Measurements from ENCODE around the gene PLCL1. TPM values are rescaled to one million over a fixed set of nuclear protein-coding genes. Genes with fewer than 3 reads are reported as not detected.

The PLCL1 gene
- total RNA-seq, 1 experiment from 2014 or later: 0.07 TPM

DNA sequence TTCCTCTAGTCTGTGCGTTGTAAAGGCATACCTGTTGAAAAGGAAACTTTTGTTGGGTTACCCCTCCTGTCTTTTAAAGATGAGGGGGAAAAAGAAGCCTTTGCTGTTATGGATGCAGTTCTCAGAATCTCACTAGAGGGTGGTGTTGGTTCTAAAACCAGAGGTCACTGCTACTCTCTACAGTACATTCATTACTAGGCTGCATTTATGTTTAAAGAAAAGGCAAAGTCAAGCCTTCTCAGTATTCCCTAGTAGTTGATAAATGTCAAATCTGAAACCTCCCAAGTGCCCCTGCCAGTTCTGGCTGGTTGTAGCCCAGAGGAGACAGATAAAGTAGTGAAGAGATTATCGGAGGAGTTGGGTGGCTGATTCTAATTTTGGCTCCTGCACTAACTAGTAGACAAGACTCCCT lies 1.4 kb upstream of the PLCL1 start:
- no peak for DNase-seq (ENCODE audit: low spot score)
- Mint-ChIP-seq H3K27me3 (ENCODE audit: low read depth) (peaks cover 56% of the 10 kb centered on the region), H3K27ac (no peak overlapping the region), H3K4me3 (no peak overlapping the region; the same call in 1 of the 2 replicates), H3K9me3 (no peaks in the 10 kb centered on the region), H3K4me1 (peaks cover 14% of the 10 kb centered on the region), H3K36me3 (no peaks in the 10 kb centered on the region)
- ChIA-PET POLR2A (no interaction called here), CTCF (no interaction called here)
- ATAC-seq: peak; percentile 46
- TF ChIP-seq, protein P1, sequence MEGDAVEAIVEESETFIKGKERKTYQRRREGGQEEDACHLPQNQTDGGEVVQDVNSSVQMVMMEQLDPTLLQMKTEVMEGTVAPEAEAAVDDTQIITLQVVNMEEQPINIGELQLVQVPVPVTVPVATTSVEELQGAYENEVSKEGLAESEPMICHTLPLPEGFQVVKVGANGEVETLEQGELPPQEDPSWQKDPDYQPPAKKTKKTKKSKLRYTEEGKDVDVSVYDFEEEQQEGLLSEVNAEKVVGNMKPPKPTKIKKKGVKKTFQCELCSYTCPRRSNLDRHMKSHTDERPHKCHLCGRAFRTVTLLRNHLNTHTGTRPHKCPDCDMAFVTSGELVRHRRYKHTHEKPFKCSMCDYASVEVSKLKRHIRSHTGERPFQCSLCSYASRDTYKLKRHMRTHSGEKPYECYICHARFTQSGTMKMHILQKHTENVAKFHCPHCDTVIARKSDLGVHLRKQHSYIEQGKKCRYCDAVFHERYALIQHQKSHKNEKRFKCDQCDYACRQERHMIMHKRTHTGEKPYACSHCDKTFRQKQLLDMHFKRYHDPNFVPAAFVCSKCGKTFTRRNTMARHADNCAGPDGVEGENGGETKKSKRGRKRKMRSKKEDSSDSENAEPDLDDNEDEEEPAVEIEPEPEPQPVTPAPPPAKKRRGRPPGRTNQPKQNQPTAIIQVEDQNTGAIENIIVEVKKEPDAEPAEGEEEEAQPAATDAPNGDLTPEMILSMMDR (IDR thresholded peaks at IDR 0.05): peak; percentile 4; the same call in 1 of the 2 replicates
- no peak for TF ChIP-seq ZNF425 (CRISPR knock-in tag; conservative IDR thresholded peaks at IDR 0.05)

DNA sequence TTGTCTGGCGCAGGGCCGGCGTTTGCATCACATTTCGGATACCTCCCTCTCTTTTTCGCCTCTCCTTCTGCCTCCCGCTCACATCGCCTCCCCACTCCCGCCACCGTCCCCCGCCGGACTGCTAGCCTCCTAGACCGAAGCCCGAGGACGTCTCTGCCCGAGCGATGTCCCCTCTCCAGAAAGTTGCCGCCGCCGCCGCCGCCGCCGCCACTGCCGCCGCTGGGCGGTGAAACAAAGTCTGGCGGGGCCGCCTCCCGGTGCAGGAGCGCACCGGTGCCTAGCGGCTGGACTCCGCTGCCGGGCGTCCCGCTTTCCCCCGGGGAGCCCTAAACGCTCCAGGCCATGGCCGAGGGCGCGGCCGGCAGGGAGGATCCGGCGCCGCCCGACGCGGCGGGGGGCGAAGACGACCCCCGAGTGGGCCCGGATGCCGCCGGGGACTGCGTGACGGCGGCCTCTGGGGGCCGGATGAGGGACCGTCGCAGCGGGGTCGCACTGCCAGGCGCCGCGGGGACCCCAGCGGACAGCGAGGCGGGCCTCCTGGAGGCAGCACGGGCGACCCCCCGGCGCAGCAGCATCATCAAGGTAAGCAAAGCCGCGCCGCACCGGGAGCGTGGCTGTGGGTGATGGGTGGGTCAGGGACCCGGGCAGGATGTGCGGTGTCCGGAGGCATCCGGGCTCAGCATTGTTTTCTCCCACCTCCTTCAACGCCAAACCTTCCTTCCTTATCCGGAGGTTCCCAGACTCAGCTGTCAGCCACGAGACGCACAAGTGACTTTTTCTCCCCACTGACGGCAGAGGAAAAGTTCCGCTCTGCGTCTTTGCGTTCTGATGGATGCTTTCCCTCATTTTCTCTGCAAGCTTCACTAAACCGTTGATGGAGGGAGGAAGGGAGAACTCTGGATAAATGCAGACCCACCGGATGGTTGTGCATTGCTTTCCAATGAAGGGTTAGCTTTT lies 643 bp downstream of the PLCL1 start:
- ChIA-PET POLR2A (interaction anchor here (0.6 kb wide), 1 partner anchor 493 kb away, joined by 3 read pairs; no protein-coding TSS in a partner anchor), CTCF (interaction anchor here (1.0 to 1.5 kb wide), 6 partner anchors 8 to 492 kb away, joined by 3 to 4 read pairs (median 3); no protein-coding TSS in a partner anchor)
- peaks cover 65% of the 10 kb centered on the region for H3K27me3 Mint-ChIP-seq (ENCODE audit: low read depth)
- no peaks in the 10 kb centered on the region for H3K9me3 Mint-ChIP-seq
- H3K4me3 Mint-ChIP-seq: peak overlapping the region; percentile 77
- H3K27ac Mint-ChIP-seq: no peak overlapping the region
- H3K36me3 Mint-ChIP-seq: no peaks in the 10 kb centered on the region
- H3K4me1 Mint-ChIP-seq: peaks cover 14% of the 10 kb centered on the region
- DNase-seq (ENCODE audit: low spot score) (peak; percentile 44), ATAC-seq (peak; percentile 9)
- TF ChIP-seq, protein P2, sequence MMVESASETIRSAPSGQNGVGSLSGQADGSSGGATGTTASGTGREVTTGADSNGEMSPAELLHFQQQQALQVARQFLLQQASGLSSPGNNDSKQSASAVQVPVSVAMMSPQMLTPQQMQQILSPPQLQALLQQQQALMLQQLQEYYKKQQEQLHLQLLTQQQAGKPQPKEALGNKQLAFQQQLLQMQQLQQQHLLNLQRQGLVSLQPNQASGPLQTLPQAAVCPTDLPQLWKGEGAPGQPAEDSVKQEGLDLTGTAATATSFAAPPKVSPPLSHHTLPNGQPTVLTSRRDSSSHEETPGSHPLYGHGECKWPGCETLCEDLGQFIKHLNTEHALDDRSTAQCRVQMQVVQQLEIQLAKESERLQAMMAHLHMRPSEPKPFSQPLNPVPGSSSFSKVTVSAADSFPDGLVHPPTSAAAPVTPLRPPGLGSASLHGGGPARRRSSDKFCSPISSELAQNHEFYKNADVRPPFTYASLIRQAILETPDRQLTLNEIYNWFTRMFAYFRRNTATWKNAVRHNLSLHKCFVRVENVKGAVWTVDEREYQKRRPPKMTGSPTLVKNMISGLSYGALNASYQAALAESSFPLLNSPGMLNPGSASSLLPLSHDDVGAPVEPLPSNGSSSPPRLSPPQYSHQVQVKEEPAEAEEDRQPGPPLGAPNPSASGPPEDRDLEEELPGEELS (CRISPR knock-in tag; IDR thresholded peaks at IDR 0.05): 0 out of 2 replicates have a peak, but pooled peaks have one; percentile 14
- TF ChIP-seq SMAD3 (CRISPR knock-in tag; IDR thresholded peaks at IDR 0.05; ENCODE audit: borderline replicate concordance): no peak
- no peak for TF ChIP-seq ATF2 (CRISPR knock-in tag; IDR thresholded peaks at IDR 0.05; ENCODE audit: borderline replicate concordance, low read depth)
- TF ChIP-seq TEAD4 (CRISPR knock-in tag; IDR thresholded peaks at IDR 0.05): 0 out of 2 replicates have a peak, but pooled peaks have one; percentile 18
- TF ChIP-seq TEAD1 (CRISPR knock-in tag; IDR thresholded peaks at IDR 0.05): 0 out of 2 replicates have a peak, but pooled peaks have one; percentile 23
- TF ChIP-seq ZNF423 (CRISPR knock-in tag; IDR thresholded peaks at IDR 0.05): peak; percentile 58
- 0 out of 2 replicates have a peak, but pooled peaks have one; percentile 28 for TF ChIP-seq ARID4B (CRISPR knock-in tag; IDR thresholded peaks at IDR 0.05; ENCODE audit: borderline replicate concordance)
- TF ChIP-seq, protein P3, sequence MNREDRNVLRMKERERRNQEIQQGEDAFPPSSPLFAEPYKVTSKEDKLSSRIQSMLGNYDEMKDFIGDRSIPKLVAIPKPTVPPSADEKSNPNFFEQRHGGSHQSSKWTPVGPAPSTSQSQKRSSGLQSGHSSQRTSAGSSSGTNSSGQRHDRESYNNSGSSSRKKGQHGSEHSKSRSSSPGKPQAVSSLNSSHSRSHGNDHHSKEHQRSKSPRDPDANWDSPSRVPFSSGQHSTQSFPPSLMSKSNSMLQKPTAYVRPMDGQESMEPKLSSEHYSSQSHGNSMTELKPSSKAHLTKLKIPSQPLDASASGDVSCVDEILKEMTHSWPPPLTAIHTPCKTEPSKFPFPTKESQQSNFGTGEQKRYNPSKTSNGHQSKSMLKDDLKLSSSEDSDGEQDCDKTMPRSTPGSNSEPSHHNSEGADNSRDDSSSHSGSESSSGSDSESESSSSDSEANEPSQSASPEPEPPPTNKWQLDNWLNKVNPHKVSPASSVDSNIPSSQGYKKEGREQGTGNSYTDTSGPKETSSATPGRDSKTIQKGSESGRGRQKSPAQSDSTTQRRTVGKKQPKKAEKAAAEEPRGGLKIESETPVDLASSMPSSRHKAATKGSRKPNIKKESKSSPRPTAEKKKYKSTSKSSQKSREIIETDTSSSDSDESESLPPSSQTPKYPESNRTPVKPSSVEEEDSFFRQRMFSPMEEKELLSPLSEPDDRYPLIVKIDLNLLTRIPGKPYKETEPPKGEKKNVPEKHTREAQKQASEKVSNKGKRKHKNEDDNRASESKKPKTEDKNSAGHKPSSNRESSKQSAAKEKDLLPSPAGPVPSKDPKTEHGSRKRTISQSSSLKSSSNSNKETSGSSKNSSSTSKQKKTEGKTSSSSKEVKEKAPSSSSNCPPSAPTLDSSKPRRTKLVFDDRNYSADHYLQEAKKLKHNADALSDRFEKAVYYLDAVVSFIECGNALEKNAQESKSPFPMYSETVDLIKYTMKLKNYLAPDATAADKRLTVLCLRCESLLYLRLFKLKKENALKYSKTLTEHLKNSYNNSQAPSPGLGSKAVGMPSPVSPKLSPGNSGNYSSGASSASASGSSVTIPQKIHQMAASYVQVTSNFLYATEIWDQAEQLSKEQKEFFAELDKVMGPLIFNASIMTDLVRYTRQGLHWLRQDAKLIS (CRISPR knock-in tag; IDR thresholded peaks at IDR 0.05; ENCODE audit: borderline replicate concordance): no peak
- TF ChIP-seq, protein P4, sequence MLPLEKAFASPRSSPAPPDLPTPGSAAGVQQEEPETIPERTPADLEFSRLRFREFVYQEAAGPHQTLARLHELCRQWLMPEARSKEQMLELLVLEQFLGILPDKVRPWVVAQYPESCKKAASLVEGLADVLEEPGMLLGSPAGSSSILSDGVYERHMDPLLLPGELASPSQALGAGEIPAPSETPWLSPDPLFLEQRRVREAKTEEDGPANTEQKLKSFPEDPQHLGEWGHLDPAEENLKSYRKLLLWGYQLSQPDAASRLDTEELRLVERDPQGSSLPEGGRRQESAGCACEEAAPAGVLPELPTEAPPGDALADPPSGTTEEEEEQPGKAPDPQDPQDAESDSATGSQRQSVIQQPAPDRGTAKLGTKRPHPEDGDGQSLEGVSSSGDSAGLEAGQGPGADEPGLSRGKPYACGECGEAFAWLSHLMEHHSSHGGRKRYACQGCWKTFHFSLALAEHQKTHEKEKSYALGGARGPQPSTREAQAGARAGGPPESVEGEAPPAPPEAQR (CRISPR knock-in tag; IDR thresholded peaks at IDR 0.05): no peak
- no peak for TF ChIP-seq ZNF317 (CRISPR knock-in tag; IDR thresholded peaks at IDR 0.05; ENCODE audit: borderline replicate concordance, low read depth)

Measured in WTC11 (cell line).